Posterior cingulate gyrus (tissue), 11 donors: ENCODE data around the gene NAALADL2.

ENCODE experiments used
- DNase-seq, 10 donors: peaks; one replicate each; pipeline versions ENCODE4 v3.0.0 to v3.0.0-alpha.2; 2020 to 2021; ENCODE audit warnings: mixed read lengths in 3 of 10
- intact Hi-C: fragments of 100-400 bp; cut with DNase I; formaldehyde crosslinking; loops from one replicate; pipeline ENCODE4 v1.15.1; 2023

The NAALADL2 gene

DNA sequence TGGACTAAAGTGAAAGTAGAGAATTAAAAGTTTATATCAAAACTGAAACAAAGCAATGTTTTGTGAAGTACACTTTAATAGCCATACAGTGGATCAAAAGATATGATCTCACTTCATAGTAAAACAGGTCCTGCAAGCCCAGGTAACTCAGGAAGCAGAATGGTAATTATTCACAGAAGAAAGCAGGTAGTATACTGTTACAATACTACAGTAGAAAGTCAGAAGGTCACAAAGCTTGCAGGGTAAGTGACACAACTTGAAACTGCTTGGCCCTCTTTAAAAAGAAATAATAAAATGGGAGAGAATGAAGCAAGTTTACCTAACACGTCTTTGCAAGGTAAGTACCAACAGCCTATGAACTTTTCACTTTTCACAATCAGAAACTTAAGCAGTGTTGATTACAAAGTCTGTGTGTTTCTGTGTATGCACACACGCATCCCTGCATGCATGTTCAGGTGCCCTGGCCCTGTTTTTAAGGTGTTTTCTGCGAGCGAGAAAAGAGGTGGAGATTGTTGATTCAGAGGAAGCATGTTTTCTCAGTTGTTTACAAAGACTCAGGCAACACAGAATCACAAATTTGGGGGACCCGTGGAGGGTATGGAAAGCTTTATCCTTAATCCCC is at the start of gene NAALADL2:
Gene NAALADL2, plus strand, starts transcription at position 221 of the 622 bp plus-strand sequence.
- intact Hi-C loops: no loop called here
- DNase-seq: no peak

- intact Hi-C loops: no loop called here
- DNase-seq: no peak
Measured at GRCh38 chr3:174810254-174810653, 48.9 kb upstream of the NAALADL2 start.

- no peak for DNase-seq
Measured at GRCh38 chr3:174812172-174812862, 46.8 kb upstream of the NAALADL2 start.

DNA sequence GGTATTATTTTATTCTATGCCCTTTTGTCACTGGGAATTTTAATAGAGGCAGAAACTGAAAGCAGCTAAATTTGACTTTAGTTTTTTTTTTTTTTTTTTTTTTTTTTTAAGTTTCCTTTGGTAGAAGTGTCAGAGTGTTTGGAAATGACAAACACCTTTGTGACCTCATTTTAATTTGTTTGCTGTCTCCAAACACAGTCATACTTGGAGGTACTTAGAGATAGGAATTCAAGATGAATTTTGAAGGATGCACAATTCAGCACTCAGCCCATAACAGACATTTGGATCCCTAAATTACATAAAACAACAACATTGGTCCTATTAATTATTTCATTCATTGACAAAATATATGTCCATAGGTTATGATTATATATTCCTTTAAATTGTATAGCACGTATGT is 43.4 kb upstream of the NAALADL2 start:
- no peak for DNase-seq
- intact Hi-C loops: no loop called here

More at GRCh38 chr3:174812172-174812862, 46.8 kb upstream of the NAALADL2 start:
- intact Hi-C loops: no loop called here

DNA sequence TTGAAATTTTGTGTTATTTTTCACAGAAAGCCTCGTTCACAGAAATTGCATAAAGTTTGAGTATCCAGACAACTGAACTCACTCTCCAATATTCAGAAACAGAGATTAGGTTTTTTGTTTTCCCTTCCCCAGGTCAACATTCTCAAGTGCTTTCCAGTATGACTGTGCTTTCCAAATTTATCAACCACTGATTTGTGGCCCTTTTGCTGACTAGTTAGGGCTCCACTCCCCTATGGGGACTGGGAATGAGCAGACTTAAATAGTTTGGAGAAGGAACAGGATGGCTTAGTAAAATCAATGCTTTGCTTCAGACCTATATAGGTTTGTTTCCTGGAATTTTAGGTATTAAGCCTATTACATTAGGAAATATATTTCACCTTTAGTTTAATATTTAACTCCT is 38.2 kb upstream of the NAALADL2 start:
- no peak for DNase-seq
- intact Hi-C loops: no loop called here

GRCh38 chr3:174821477-174821876 is 37.7 kb upstream of the NAALADL2 start:
- DNase-seq: no peak
- intact Hi-C loops: no loop called here

DNA sequence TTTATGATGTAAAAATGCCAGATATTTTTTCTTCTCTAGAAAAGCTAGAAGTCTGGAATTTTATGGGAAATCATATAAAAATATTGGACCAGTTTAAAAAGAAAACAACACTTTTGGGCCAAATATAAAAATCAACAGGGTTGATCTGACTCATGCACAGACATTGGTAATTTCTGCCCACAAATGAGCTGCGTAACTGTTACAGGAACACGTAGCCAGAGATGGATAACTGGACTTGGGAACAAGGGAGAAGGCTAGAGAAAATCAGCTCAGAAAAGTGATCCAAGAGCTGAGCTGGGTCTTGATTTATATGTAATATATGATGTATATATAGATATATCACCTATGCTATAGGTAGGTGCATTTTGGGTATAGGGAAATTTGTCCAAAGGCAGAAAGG is 36.8 kb upstream of the NAALADL2 start:
- DNase-seq: no peak
- intact Hi-C loops: no loop called here

GRCh38 chr3:174826069-174826468 is 33.1 kb upstream of the NAALADL2 start:
- intact Hi-C loops: no loop called here
- no peak for DNase-seq

DNA sequence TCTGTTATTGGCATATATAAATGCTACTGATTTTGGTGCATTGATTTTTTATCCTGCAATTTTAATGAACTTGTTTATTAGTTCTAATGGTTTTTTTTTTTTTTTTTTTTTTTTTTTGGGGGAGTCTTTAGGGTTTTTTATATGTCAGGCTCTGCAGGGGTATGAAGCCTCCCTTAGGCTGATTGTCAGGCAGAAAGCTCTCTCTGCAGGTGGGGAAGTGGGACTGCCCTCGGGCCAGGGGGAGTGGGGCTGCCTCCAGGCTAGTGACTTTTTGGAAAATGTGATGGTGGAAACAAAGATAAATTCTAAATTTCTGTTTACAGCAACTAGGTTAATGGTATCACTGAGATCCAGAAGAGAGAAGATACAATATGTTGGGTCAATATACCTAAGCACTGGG is 14.4 kb upstream of the NAALADL2 start:
- intact Hi-C loops: no loop called here
- DNase-seq: no peak

DNA sequence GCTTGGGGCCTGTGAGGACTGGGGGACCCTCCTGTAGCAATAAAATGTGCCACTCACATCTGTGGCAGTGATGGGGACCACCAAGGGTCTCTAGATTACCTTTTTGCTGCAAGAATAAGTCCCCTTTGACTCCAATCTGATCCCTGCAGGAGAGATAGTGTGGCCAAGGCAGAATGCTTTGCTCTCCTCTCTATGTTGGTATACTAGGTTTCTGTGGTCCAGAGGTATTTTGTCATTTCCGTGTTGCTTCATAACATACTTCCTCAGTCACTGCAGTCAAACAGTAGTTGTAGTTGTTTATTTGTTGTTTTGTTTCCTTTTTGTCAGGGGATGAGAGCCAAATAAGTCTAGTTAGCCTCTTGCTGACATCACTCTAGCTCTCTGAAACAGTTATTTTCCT is 13.1 kb upstream of the NAALADL2 start:
- intact Hi-C loops: no loop called here

DNA sequence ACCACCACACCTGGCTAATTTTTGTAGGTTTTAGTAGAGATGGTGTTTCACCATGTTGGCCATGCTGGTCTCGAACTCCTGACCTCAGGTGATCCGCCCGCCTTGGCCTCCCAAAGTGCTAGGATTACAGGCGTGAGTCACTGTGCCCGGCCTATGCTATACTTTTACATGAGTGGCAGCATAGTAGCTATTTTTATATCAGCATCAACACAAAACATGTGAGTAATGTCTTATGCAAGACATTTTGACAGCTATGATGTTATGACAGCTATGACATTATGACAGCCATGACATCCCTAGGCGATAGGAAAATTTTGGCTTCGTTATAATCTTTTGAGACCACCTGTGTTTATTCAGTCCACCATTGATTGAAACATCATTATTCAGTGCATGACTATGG is 4.1 kb upstream of the NAALADL2 start:
- DNase-seq: no peak
- intact Hi-C loops: no loop called here

More for the DNA sequence above, 13.1 kb upstream of the NAALADL2 start:
- no peak for DNase-seq

- intact Hi-C loops: no loop called here
- no peak for DNase-seq
Measured at GRCh38 chr3:174857301-174857700, 1.8 kb upstream of the NAALADL2 start.

- DNase-seq: no peak
- intact Hi-C loops: no loop called here
Measured at GRCh38 chr3:174858353-174858752, 781 bp upstream of the NAALADL2 start.

GRCh38 chr3:174859756-174860155 is 622 bp downstream of the NAALADL2 start:
- intact Hi-C loops: no loop called here
- DNase-seq: no peak

DNA sequence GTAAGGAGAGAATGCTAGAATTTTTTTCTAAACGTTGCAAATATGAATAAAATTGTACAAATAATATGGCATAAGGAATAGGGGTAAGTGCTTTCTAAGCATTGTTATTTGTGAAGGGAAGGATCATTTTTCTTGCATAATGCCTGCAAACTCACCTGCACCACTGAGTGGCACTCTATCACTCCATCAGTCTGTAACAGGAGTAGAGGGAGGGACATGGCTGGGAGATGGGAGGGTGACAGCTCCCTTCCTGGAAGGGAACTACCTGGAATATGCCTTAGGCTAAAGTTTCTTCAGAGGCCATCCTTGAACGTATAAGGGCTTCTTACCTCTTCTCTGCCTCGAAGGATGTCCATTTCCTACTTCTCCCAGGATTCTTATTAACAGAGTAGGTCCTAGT is 3.0 kb downstream of the NAALADL2 start:
- intact Hi-C loops: no loop called here
- no peak for DNase-seq

DNA sequence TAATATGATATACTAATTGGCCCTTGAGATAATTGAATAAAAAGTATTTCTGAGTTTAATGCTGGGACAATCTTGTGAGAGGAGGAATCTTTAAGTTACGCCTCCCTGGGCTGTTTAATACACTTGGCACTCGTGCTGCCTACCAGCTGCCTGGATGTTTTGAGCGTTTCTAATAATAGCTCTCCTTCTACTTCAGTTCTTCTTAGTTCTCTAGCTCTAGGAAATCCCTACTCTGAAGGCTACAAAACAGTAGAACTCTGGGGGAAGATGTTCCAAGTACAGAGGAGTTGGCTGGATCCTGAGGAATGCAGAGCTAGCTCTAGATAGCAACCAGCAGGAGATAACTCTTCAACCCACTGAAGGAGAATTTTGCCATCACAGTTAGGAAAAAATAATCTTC is 3.5 kb downstream of the NAALADL2 start:
- intact Hi-C loops: no loop called here
- peak in 1 of 10 donors; percentile 7 for DNase-seq

GRCh38 chr3:174863488-174863887 is 4.4 kb downstream of the NAALADL2 start:
- intact Hi-C loops: no loop called here
- no peak for DNase-seq

- no peak for DNase-seq
- intact Hi-C loops: no loop called here
Measured at GRCh38 chr3:174869448-174869847, 10.3 kb downstream of the NAALADL2 start.

DNA sequence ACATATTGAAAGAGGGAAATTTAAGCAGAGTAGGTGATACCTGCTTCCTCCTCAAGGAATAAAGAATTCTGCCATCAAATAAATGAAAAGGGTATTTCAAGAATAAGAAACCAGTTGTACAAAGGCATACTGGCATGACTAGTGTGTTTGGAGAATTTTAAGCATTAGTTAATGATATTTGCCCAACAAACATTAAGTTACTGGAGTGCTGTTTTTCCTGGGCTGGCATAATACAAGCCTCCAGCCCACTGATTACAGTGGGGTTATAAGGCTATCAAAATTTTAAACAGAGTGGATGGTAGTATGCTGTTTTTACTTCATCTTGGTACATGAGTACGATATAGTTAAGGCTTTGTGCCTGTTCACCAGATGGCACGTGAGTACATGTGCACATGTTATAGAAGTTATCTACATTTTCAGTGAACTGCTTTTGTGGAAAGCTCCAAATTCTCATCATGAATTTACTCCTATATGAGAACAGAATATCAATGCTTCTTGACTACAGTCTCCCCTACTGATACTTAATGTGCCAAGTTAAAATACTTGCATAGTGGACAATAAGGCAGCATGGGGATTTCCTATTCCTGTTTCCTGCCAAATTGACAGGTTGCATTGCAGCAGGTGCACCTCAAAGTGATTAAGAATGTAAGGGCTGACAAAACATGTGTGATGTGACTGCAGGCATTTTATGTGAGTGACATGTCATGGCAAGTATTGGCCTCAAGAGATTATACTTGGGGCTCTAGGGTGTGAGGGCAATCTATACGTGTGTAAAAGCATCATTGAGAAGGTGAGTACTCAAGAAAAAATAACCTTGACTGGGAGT is 14.9 kb downstream of the NAALADL2 start:
- intact Hi-C loops: no loop called here
- no peak for DNase-seq

- intact Hi-C loops: no loop called here
- DNase-seq: no peak
Measured at GRCh38 chr3:174882789-174883188, 23.7 kb downstream of the NAALADL2 start.

- intact Hi-C loops: no loop called here
Measured at GRCh38 chr3:174883881-174884675, 24.9 kb downstream of the NAALADL2 start.

More at GRCh38 chr3:174883881-174884675, 24.9 kb downstream of the NAALADL2 start:
- DNase-seq: no peak
